ENCODE measurements around the gene SLC5A12. TPM values are rescaled to one million over a fixed set of nuclear protein-coding genes. Genes with fewer than 3 reads are reported as not detected.

The SLC5A12 gene
- total RNA-seq, 4 donors from 2014 or later, result not detected

GRCh38 chr11:26698224-26698623, 23.6 kb downstream of the SLC5A12 start:
- Histone ChIP-seq H3K4me3 (no peak overlapping the region), H3K9me3 (no peaks in the 10 kb centered on the region), H3K36me3 (no peaks in the 10 kb centered on the region), H3K4me1 (peaks cover 0 to 21% (median 0%) of the 10 kb centered on the region in 3 donors), H3K27ac (no peak overlapping the region), H3K27me3 (no peaks in the 10 kb centered on the region)
- no peak for ATAC-seq
- no peak for TF ChIP-seq POLR2AphosphoS5 (IDR thresholded peaks at IDR 0.05)
- 96% methylated on average over 2 of the region's 2 CpGs; no CpG with 5 or more reads in 1 of the 2 donors for WGBS, 2 donors (ENCODE audit: low coverage in 1 of 2)

GRCh38 chr11:26696330-26696729, 25.5 kb downstream of the SLC5A12 start:
- Histone ChIP-seq H3K9me3 (no peaks in the 10 kb centered on the region), H3K36me3 (no peaks in the 10 kb centered on the region), H3K27ac (no peak overlapping the region), H3K4me1 (peaks cover 0 to 10% (median 0%) of the 10 kb centered on the region in 3 donors), H3K4me3 (no peak overlapping the region), H3K27me3 (no peaks in the 10 kb centered on the region)
- no peak for ATAC-seq
- TF ChIP-seq EP300 (IDR thresholded peaks at IDR 0.05) (no peak), POLR2A (IDR thresholded peaks at IDR 0.05) (no peak), POLR2AphosphoS5 (IDR thresholded peaks at IDR 0.05) (no peak), CTCF (IDR thresholded peaks at IDR 0.05) (no peak)
- WGBS, 2 donors (ENCODE audit: low coverage in 1 of 2), result 85 to 92% methylated on average over 3 of the region's 3 CpGs

- WGBS, 2 donors (ENCODE audit: low coverage in 1 of 2), result 82 to 93% methylated on average over 3 to 4 of the region's 4 CpGs
- no peaks in the 10 kb centered on the region for H3K36me3 ChIP-seq
- no peak overlapping the region for H3K27ac ChIP-seq
- ATAC-seq, result no peak
- TF ChIP-seq CTCF (IDR thresholded peaks at IDR 0.05) (no peak), POLR2A (IDR thresholded peaks at IDR 0.05) (no peak), POLR2AphosphoS5 (IDR thresholded peaks at IDR 0.05) (no peak), EP300 (IDR thresholded peaks at IDR 0.05) (no peak)
- no peak overlapping the region for H3K4me3 ChIP-seq
- H3K9me3 ChIP-seq, result no peaks in the 10 kb centered on the region
- H3K27me3 ChIP-seq, result no peaks in the 10 kb centered on the region
- H3K4me1 ChIP-seq, result no peaks in the 10 kb centered on the region
These were observed 33.2 kb downstream of the SLC5A12 start for GRCh38 chr11:26688701-26689100.

- no peak for ATAC-seq
- Histone ChIP-seq H3K27ac (no peak overlapping the region), H3K9me3 (no peaks in the 10 kb centered on the region), H3K27me3 (no peaks in the 10 kb centered on the region), H3K4me1 (no peaks in the 10 kb centered on the region), H3K4me3 (no peak overlapping the region), H3K36me3 (no peaks in the 10 kb centered on the region)
- no peak for TF ChIP-seq EP300 (IDR thresholded peaks at IDR 0.05)
- 100% methylated on average over 1 of the region's 1 CpG for WGBS, 2 donors (ENCODE audit: low coverage in 1 of 2)
These were observed 34.5 kb downstream of the SLC5A12 start for GRCh38 chr11:26687351-26687750.

GRCh38 chr11:26677566-26677965, 44.3 kb downstream of the SLC5A12 start:
- Histone ChIP-seq H3K4me3 (no peak overlapping the region), H3K27me3 (no peaks in the 10 kb centered on the region), H3K4me1 (no peaks in the 10 kb centered on the region), H3K36me3 (no peaks in the 10 kb centered on the region), H3K9me3 (no peaks in the 10 kb centered on the region), H3K27ac (no peak overlapping the region)
- no peak for ATAC-seq
- TF ChIP-seq CTCF (IDR thresholded peaks at IDR 0.05) (no peak), POLR2AphosphoS5 (IDR thresholded peaks at IDR 0.05) (no peak), EP300 (IDR thresholded peaks at IDR 0.05) (no peak), POLR2A (IDR thresholded peaks at IDR 0.05) (no peak)

GRCh38 chr11:26676641-26677040, 45.2 kb downstream of the SLC5A12 start:
- Histone ChIP-seq H3K27me3 (no peaks in the 10 kb centered on the region), H3K4me3 (no peak overlapping the region), H3K36me3 (no peaks in the 10 kb centered on the region), H3K4me1 (no peaks in the 10 kb centered on the region), H3K27ac (no peak overlapping the region), H3K9me3 (no peaks in the 10 kb centered on the region)
- 39 to 55% methylated on average over 2 of the region's 2 CpGs for WGBS, 2 donors (ENCODE audit: low coverage in 1 of 2)
- ATAC-seq, result no peak
- TF ChIP-seq POLR2AphosphoS5 (IDR thresholded peaks at IDR 0.05) (no peak), EP300 (IDR thresholded peaks at IDR 0.05) (no peak)

Data from gastroesophageal sphincter (tissue), 4 donors.